Measurements from ENCODE around the gene TAB2. TPM values are rescaled to one million over a fixed set of nuclear protein-coding genes. Genes with fewer than 3 reads are reported as not detected.

TAB2 gene
- total RNA-seq, 1 experiment from 2014 or later = 55.6 TPM

DNA sequence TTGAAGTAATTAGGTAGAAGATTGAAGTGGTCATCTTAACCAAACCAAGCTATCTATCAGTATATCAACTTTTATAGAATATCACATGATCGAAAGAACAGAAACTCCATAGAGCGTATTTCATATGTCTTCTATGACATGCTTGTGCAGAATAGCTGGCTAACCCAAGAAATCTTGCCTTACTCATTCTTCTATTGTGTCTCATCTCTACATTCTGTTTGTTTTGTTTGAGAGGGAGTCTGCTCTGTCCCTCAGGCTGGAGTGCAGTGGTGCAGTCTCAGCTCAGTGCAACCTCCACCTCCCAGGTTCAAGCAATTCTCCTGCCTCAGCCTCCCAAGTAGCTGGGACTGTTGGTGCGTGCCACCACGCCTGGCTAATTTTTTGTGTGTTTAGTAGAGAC is 10.6 kb downstream of the TAB2 start (continued):
- TF ChIP-seq GABPB1 (CRISPR knock-in tag; IDR thresholded peaks at IDR 0.05) = no peak

DNA sequence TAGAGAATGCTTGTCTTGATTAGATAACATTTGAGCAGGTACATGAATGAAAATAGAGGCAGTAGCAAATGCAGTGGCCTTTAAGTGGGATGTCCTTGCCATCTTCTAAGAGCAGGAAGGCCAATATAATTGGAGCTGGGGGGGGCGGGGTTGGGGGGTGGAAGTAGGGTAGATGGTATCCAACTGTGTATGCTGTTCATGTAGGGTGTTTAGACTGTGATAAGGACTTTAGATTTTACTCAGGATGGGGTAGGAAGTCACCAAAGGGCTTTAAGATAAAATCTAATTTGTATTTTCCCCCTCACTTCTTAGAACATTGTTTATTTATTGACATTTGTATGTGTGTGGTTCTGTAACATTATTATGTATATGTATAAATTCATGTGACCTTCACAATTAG is 12.0 kb downstream of the TAB2 start:
- TF ChIP-seq, protein P1, sequence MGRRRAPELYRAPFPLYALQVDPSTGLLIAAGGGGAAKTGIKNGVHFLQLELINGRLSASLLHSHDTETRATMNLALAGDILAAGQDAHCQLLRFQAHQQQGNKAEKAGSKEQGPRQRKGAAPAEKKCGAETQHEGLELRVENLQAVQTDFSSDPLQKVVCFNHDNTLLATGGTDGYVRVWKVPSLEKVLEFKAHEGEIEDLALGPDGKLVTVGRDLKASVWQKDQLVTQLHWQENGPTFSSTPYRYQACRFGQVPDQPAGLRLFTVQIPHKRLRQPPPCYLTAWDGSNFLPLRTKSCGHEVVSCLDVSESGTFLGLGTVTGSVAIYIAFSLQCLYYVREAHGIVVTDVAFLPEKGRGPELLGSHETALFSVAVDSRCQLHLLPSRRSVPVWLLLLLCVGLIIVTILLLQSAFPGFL (CRISPR knock-in tag; IDR thresholded peaks at IDR 0.05; ENCODE audit: borderline replicate concordance) = no peak
- no peak for TF ChIP-seq ZNF232 (CRISPR knock-in tag; IDR thresholded peaks at IDR 0.05)
- no peak for TF ChIP-seq ATF1 (CRISPR knock-in tag; IDR thresholded peaks at IDR 0.05)
- TF ChIP-seq GABPB1 (CRISPR knock-in tag; IDR thresholded peaks at IDR 0.05) = no peak
- POLR2A ChIA-PET = no interaction called here
- ATAC-seq (no peak), DNase-seq (ENCODE audit: low spot score) (no peak)
- CTCF ChIA-PET = no interaction called here
- Mint-ChIP-seq H3K27ac (peak overlapping the region; percentile 27; the same call in 1 of the 2 replicates), H3K9me3 (no peaks in the 10 kb centered on the region), H3K4me1 (peaks cover 65% of the 10 kb centered on the region), H3K4me3 (no peak overlapping the region), H3K27me3 (ENCODE audit: low read depth) (no peaks in the 10 kb centered on the region), H3K36me3 (no peaks in the 10 kb centered on the region)

DNA sequence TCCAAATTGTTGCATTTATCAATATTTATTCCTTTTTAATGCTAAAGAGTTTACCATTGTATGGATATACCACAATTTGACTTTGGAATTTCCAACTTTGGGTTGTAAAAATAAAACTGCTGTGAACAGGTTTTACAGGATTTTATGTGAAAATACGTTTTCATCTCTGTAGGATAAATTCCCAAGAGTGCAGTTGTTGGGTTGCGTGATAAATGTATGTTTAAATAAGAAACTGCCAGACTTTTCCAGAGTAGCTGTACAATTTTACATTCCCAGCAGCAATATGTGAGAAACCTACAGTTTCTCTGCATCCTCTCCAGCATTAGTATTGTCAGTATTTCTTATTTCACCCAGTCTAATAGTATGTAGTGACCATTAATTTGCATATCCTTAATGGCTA is 12.6 kb downstream of the TAB2 start:
- TF ChIP-seq GRHL2 (CRISPR knock-in tag; IDR thresholded peaks at IDR 0.05; ENCODE audit: insufficient replicate concordance, severe bottlenecking) (no peak), SOX15 (CRISPR knock-in tag; IDR thresholded peaks at IDR 0.05) (no peak), ATF3 (CRISPR knock-in tag; conservative IDR thresholded peaks at IDR 0.05) (no peak)
- no peak overlapping the region for H3K27ac Mint-ChIP-seq
- peaks cover 70% of the 10 kb centered on the region for H3K4me1 Mint-ChIP-seq
- no peaks in the 10 kb centered on the region for H3K36me3 Mint-ChIP-seq
- ATAC-seq (no peak), DNase-seq (ENCODE audit: low spot score) (no peak)
- ChIA-PET POLR2A (no interaction called here), CTCF (no interaction called here)
- no peaks in the 10 kb centered on the region for H3K9me3 Mint-ChIP-seq
- H3K27me3 Mint-ChIP-seq (ENCODE audit: low read depth) = no peaks in the 10 kb centered on the region
- no peak overlapping the region for H3K4me3 Mint-ChIP-seq

DNA sequence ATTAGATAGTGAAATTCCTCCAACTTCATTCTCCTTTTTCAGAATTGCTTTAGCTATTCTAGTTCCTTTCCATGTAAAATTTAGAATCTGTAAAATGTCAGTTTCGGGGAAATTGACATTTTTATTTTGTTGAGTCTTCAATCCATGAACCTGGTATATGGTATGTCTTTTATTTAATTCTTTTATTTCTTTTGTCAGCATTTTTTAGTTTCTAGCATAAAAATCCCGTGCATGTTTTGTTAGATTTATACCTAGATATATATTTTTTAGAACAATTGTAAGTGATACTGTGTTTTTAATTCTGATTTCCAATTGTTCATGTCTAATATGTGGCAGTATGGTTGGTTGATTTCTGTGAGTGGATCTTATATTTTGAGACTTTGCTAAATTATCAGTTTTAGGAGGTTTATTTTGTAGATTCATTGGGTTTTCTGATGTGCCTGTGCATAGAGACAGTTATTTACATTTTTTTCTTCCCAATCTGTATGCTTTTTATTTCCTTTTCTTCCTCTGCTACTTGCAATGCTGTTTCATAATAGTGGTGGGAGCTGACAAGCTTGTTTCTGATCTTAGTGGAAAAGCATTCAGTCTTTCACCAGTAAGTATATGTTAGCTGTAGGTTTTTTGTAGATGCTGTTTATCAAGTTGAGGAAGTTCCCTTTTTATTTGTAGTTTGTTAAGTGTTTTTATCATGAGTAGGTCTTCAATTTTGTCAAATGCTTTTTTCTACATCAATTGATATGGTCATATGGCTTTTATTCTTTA is 13.7 kb downstream of the TAB2 start:
- Mint-ChIP-seq H3K36me3 (no peaks in the 10 kb centered on the region), H3K4me3 (no peak overlapping the region), H3K4me1 (peaks cover 75% of the 10 kb centered on the region), H3K27ac (peak overlapping the region; percentile 28; the same call in 1 of the 2 replicates), H3K27me3 (ENCODE audit: low read depth) (no peaks in the 10 kb centered on the region), H3K9me3 (no peaks in the 10 kb centered on the region)
- DNase-seq (ENCODE audit: low spot score) = no peak
- POLR2A ChIA-PET = interaction anchor here (0.6 kb wide), 1 partner anchor 19 kb away, joined by 3 read pairs; no protein-coding TSS in a partner anchor
- CTCF ChIA-PET = no interaction called here
- ATAC-seq = no peak
- TF ChIP-seq TCF7 (CRISPR knock-in tag; IDR thresholded peaks at IDR 0.05; ENCODE audit: low read depth) (no peak), IRF2 (CRISPR knock-in tag; IDR thresholded peaks at IDR 0.05; ENCODE audit: borderline replicate concordance, low read depth) (no peak), KAT7 (CRISPR knock-in tag; IDR thresholded peaks at IDR 0.05; ENCODE audit: borderline replicate concordance) (no peak), ZNF396 (CRISPR knock-in tag; IDR thresholded peaks at IDR 0.05; ENCODE audit: borderline replicate concordance) (no peak), SMAD4 (CRISPR knock-in tag; IDR thresholded peaks at IDR 0.05) (no peak), HMGXB4 (CRISPR knock-in tag; IDR thresholded peaks at IDR 0.05) (no peak), PRRX2 (CRISPR knock-in tag; IDR thresholded peaks at IDR 0.05) (no peak), ZBTB21 (CRISPR knock-in tag; IDR thresholded peaks at IDR 0.05; ENCODE audit: borderline replicate concordance) (no peak), FOXJ3 (CRISPR knock-in tag; IDR thresholded peaks at IDR 0.05; ENCODE audit: borderline replicate concordance) (no peak)
- TF ChIP-seq, protein P2, sequence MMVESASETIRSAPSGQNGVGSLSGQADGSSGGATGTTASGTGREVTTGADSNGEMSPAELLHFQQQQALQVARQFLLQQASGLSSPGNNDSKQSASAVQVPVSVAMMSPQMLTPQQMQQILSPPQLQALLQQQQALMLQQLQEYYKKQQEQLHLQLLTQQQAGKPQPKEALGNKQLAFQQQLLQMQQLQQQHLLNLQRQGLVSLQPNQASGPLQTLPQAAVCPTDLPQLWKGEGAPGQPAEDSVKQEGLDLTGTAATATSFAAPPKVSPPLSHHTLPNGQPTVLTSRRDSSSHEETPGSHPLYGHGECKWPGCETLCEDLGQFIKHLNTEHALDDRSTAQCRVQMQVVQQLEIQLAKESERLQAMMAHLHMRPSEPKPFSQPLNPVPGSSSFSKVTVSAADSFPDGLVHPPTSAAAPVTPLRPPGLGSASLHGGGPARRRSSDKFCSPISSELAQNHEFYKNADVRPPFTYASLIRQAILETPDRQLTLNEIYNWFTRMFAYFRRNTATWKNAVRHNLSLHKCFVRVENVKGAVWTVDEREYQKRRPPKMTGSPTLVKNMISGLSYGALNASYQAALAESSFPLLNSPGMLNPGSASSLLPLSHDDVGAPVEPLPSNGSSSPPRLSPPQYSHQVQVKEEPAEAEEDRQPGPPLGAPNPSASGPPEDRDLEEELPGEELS (CRISPR knock-in tag; IDR thresholded peaks at IDR 0.05) = no peak
- TF ChIP-seq, protein P1 (CRISPR knock-in tag; IDR thresholded peaks at IDR 0.05; ENCODE audit: borderline replicate concordance) = no peak
- TF ChIP-seq, protein P3, sequence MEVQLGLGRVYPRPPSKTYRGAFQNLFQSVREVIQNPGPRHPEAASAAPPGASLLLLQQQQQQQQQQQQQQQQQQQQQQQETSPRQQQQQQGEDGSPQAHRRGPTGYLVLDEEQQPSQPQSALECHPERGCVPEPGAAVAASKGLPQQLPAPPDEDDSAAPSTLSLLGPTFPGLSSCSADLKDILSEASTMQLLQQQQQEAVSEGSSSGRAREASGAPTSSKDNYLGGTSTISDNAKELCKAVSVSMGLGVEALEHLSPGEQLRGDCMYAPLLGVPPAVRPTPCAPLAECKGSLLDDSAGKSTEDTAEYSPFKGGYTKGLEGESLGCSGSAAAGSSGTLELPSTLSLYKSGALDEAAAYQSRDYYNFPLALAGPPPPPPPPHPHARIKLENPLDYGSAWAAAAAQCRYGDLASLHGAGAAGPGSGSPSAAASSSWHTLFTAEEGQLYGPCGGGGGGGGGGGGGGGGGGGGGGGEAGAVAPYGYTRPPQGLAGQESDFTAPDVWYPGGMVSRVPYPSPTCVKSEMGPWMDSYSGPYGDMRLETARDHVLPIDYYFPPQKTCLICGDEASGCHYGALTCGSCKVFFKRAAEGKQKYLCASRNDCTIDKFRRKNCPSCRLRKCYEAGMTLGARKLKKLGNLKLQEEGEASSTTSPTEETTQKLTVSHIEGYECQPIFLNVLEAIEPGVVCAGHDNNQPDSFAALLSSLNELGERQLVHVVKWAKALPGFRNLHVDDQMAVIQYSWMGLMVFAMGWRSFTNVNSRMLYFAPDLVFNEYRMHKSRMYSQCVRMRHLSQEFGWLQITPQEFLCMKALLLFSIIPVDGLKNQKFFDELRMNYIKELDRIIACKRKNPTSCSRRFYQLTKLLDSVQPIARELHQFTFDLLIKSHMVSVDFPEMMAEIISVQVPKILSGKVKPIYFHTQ (CRISPR knock-in tag; IDR thresholded peaks at IDR 0.05) = no peak
- TF ChIP-seq, protein P4, sequence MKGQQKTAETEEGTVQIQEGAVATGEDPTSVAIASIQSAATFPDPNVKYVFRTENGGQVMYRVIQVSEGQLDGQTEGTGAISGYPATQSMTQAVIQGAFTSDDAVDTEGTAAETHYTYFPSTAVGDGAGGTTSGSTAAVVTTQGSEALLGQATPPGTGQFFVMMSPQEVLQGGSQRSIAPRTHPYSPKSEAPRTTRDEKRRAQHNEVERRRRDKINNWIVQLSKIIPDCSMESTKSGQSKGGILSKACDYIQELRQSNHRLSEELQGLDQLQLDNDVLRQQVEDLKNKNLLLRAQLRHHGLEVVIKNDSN (CRISPR knock-in tag; IDR thresholded peaks at IDR 0.05) = no peak

All from WTC11 (cell line).